HL-60 (cell line): ENCODE data around the gene KCNMA1.

Experiments
- POLR2AphosphoS5 ChIP-seq: IDR thresholded peaks from 2 replicates; pipeline ENCODE4 v1.6.1; 2012; ENCODE audit warnings: low read depth
- REST ChIP-seq: IDR thresholded peaks from 2 replicates; pipeline ENCODE4 v1.6.1; 2012; ENCODE audit warnings: low read depth; ENCODE audit not compliant: insufficient replicate concordance
- SPI1 ChIP-seq: IDR thresholded peaks from 2 replicates; pipeline ENCODE4 v1.6.1; 2012; ENCODE audit warnings: low read depth, mild to moderate bottlenecking, borderline replicate concordance
- TF ChIP-seq, protein P1 (sequence below): IDR thresholded peaks from one replicate; pipeline ENCODE4 v1.5.1; 2011; ENCODE audit warnings: low read length, control low read depth, inconsistent platforms; ENCODE audit not compliant: insufficient read depth

DNA sequence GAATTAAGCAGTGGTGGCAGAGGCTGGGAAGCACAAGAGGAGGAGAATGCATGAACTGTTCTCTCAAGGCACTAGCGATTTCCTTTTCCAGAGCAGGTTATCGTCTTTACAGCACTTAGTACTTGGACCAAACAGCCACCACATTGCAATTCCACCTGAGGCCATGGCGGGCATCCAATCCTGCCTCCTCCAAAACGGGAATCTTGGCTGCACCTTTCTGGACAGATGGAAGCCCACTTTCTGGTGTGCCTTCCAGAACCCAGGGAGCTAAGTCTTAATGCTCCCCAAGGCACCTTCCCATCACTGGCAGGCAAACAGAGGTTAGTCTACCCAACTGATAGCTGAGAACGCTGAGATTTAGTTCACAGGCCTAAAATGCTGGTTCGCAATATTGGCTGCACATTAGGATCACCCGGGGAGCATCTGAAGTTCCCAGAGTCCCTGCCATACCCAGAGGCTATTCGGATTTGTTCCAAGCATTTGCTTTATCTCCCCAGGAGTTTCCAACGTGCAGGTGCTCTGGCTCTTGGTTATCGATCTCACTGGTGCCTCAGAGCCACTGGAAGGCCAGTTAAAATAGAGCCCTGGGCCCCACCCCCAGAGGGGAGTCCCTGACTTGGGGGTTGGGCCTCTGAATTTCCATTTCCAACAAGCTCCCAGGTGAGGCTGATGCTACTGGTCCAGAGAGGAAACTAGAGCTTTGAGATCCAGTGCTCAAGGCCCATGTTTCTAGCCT lies 62.2 kb downstream of the KCNMA1 start:
- TF ChIP-seq SPI1 (no peak), POLR2AphosphoS5 (no peak), REST (no peak)
- TF ChIP-seq, protein P1, sequence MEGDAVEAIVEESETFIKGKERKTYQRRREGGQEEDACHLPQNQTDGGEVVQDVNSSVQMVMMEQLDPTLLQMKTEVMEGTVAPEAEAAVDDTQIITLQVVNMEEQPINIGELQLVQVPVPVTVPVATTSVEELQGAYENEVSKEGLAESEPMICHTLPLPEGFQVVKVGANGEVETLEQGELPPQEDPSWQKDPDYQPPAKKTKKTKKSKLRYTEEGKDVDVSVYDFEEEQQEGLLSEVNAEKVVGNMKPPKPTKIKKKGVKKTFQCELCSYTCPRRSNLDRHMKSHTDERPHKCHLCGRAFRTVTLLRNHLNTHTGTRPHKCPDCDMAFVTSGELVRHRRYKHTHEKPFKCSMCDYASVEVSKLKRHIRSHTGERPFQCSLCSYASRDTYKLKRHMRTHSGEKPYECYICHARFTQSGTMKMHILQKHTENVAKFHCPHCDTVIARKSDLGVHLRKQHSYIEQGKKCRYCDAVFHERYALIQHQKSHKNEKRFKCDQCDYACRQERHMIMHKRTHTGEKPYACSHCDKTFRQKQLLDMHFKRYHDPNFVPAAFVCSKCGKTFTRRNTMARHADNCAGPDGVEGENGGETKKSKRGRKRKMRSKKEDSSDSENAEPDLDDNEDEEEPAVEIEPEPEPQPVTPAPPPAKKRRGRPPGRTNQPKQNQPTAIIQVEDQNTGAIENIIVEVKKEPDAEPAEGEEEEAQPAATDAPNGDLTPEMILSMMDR: no peak
